WTC11 (cell line): ENCODE measurements around the gene PRKN.

ENCODE experiments used
- CREB1 ChIP-seq: sonication (generic); formaldehyde crosslinking; IDR thresholded peaks from 2 replicates; pipeline ENCODE4 v1.8.0; 2023; ENCODE audit warnings: mild to moderate bottlenecking, missing genetic modification reagents
- MYBL2 ChIP-seq: sonication (generic); formaldehyde crosslinking; IDR thresholded peaks from 2 replicates; pipeline ENCODE4 v1.8.1; 2023; ENCODE audit warnings: mild to moderate bottlenecking, moderate library complexity, missing genetic modification reagents
- TEAD4 ChIP-seq: sonication (generic); formaldehyde crosslinking; IDR thresholded peaks from 2 replicates; pipeline ENCODE4 v1.8.0; 2022; ENCODE audit warnings: mild to moderate bottlenecking, missing genetic modification reagents
- TF ChIP-seq, protein P1 (sequence below): fragments of 200-600 bp; IDR thresholded peaks from 2 replicates; pipeline ENCODE4 v1.8.0; 2022; ENCODE audit warnings: antibody characterized with exemption
- TF ChIP-seq, protein P2 (sequence below): sonication (generic); formaldehyde crosslinking; IDR thresholded peaks from 2 replicates; pipeline ENCODE4 v1.8.1; 2022; ENCODE audit warnings: low read depth, missing genetic modification reagents, borderline replicate concordance
- TF ChIP-seq, protein P3 (sequence below): sonication (generic); formaldehyde crosslinking; IDR thresholded peaks from 2 replicates; pipeline ENCODE4 v1.8.1; 2022; ENCODE audit warnings: mild to moderate bottlenecking, moderate library complexity, missing genetic modification reagents
- TF ChIP-seq, protein P4 (sequence below): fragments of 250-450 bp; sonication (Bioruptor Pico); IDR thresholded peaks from 2 replicates; pipeline ENCODE4 v1.9.0; 2021; ENCODE audit warnings: mild to moderate bottlenecking
- TF ChIP-seq, protein P5 (sequence below): sonication (generic); formaldehyde crosslinking; IDR thresholded peaks from 2 replicates; pipeline ENCODE4 v1.8.0; 2022; ENCODE audit warnings: missing genetic modification reagents

DNA sequence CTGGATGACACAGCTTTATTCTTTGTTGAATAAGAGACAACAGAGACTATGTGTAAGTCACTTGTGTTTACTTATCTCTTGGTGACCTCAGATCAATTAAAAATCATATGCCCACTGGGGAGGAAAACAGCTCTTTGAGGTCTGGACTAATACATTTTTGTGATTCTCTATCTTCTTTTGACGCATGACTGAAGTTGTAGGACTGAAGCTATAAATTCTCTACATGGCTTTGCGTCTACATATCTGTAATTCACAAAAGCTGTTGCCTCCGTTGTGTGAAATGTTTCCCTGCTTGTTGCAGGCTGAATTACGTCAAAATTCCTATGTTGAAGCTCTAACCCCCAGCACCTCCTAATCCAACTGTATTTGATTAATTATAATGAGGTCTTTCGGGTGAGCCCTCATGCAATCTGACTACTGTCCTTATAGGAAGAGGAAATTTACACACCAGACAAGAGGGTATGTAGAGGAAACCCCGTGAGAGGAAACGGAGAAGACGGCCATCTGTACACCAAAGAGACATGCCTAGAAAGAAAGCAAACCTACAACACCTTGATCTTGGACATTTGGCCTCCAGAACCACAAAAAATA, 481.6 kb downstream of the PRKN start:
- TF ChIP-seq, protein P1, sequence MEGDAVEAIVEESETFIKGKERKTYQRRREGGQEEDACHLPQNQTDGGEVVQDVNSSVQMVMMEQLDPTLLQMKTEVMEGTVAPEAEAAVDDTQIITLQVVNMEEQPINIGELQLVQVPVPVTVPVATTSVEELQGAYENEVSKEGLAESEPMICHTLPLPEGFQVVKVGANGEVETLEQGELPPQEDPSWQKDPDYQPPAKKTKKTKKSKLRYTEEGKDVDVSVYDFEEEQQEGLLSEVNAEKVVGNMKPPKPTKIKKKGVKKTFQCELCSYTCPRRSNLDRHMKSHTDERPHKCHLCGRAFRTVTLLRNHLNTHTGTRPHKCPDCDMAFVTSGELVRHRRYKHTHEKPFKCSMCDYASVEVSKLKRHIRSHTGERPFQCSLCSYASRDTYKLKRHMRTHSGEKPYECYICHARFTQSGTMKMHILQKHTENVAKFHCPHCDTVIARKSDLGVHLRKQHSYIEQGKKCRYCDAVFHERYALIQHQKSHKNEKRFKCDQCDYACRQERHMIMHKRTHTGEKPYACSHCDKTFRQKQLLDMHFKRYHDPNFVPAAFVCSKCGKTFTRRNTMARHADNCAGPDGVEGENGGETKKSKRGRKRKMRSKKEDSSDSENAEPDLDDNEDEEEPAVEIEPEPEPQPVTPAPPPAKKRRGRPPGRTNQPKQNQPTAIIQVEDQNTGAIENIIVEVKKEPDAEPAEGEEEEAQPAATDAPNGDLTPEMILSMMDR, result no peak
- TF ChIP-seq TEAD4, result no peak
- TF ChIP-seq, protein P2, sequence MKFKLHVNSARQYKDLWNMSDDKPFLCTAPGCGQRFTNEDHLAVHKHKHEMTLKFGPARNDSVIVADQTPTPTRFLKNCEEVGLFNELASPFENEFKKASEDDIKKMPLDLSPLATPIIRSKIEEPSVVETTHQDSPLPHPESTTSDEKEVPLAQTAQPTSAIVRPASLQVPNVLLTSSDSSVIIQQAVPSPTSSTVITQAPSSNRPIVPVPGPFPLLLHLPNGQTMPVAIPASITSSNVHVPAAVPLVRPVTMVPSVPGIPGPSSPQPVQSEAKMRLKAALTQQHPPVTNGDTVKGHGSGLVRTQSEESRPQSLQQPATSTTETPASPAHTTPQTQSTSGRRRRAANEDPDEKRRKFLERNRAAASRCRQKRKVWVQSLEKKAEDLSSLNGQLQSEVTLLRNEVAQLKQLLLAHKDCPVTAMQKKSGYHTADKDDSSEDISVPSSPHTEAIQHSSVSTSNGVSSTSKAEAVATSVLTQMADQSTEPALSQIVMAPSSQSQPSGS (CRISPR knock-in tag), result no peak
- TF ChIP-seq, protein P3, sequence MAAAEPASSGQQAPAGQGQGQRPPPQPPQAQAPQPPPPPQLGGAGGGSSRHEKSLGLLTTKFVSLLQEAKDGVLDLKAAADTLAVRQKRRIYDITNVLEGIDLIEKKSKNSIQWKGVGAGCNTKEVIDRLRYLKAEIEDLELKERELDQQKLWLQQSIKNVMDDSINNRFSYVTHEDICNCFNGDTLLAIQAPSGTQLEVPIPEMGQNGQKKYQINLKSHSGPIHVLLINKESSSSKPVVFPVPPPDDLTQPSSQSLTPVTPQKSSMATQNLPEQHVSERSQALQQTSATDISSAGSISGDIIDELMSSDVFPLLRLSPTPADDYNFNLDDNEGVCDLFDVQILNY (CRISPR knock-in tag), result no peak
- no peak for TF ChIP-seq MYBL2
- TF ChIP-seq, protein P4, sequence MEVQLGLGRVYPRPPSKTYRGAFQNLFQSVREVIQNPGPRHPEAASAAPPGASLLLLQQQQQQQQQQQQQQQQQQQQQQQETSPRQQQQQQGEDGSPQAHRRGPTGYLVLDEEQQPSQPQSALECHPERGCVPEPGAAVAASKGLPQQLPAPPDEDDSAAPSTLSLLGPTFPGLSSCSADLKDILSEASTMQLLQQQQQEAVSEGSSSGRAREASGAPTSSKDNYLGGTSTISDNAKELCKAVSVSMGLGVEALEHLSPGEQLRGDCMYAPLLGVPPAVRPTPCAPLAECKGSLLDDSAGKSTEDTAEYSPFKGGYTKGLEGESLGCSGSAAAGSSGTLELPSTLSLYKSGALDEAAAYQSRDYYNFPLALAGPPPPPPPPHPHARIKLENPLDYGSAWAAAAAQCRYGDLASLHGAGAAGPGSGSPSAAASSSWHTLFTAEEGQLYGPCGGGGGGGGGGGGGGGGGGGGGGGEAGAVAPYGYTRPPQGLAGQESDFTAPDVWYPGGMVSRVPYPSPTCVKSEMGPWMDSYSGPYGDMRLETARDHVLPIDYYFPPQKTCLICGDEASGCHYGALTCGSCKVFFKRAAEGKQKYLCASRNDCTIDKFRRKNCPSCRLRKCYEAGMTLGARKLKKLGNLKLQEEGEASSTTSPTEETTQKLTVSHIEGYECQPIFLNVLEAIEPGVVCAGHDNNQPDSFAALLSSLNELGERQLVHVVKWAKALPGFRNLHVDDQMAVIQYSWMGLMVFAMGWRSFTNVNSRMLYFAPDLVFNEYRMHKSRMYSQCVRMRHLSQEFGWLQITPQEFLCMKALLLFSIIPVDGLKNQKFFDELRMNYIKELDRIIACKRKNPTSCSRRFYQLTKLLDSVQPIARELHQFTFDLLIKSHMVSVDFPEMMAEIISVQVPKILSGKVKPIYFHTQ, result no peak
- TF ChIP-seq CREB1 (CRISPR knock-in tag), result no peak
- TF ChIP-seq, protein P5, sequence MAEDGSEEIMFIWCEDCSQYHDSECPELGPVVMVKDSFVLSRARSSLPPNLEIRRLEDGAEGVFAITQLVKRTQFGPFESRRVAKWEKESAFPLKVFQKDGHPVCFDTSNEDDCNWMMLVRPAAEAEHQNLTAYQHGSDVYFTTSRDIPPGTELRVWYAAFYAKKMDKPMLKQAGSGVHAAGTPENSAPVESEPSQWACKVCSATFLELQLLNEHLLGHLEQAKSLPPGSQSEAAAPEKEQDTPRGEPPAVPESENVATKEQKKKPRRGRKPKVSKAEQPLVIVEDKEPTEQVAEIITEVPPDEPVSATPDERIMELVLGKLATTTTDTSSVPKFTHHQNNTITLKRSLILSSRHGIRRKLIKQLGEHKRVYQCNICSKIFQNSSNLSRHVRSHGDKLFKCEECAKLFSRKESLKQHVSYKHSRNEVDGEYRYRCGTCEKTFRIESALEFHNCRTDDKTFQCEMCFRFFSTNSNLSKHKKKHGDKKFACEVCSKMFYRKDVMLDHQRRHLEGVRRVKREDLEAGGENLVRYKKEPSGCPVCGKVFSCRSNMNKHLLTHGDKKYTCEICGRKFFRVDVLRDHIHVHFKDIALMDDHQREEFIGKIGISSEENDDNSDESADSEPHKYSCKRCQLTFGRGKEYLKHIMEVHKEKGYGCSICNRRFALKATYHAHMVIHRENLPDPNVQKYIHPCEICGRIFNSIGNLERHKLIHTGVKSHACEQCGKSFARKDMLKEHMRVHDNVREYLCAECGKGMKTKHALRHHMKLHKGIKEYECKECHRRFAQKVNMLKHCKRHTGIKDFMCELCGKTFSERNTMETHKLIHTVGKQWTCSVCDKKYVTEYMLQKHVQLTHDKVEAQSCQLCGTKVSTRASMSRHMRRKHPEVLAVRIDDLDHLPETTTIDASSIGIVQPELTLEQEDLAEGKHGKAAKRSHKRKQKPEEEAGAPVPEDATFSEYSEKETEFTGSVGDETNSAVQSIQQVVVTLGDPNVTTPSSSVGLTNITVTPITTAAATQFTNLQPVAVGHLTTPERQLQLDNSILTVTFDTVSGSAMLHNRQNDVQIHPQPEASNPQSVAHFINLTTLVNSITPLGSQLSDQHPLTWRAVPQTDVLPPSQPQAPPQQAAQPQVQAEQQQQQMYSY (CRISPR knock-in tag), result no peak
